Measurements from ENCODE around the gene TNNI3K. TPM values are rescaled to one million over a fixed set of nuclear protein-coding genes. Genes with fewer than 3 reads are reported as not detected.

The TNNI3K gene
- total RNA-seq, 1 experiment from 2014 or later, result not detected

DNA sequence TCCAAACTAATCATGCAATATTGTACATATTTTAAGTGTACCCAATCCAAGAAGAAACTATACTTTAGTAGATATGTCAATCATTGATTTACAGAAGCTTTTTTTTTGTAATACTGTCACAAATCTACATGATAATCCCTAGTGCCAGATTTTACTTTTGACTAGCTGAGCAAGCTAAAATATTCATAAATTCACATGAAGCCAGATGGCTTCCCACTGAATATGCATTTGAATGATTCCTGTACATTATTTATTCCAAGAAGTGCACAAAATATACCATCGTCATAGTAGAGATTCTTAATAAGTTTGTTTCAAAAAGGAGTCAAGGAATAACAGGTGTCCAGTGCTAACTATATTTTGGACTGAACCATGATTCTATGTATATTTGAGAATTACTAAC is 20.0 kb upstream of the TNNI3K start:
- no peak overlapping the region for H3K27ac ChIP-seq (ENCODE audit: insufficient read length, low read depth, low read length)
- H3K27me3 ChIP-seq (ENCODE audit: insufficient read depth, low read length), result no peaks in the 10 kb centered on the region
- WGBS (ENCODE audit: extremely low coverage, insufficient read length, low lambda C conversion rate), result no CpG with 5 or more reads among the region's 1 CpG
- Mint-ChIP-seq H3K4me1 (peaks cover 0 to 7% of the 10 kb centered on the region in 2 experiments; a peak in 2 of 4 replicates), H3K27ac (no peak overlapping the region), H3K27me3 (ENCODE audit: low read depth) (no peaks in the 10 kb centered on the region), H3K9me3 (no peaks in the 10 kb centered on the region; a peak in 2 of 5 replicates), H3K36me3 (ENCODE audit: insufficient read depth in 1 of 3, low read depth in 3 of 3) (no peaks in the 10 kb centered on the region), H3K4me3 (no peak overlapping the region)
- no peak overlapping the region for H3K56ac ChIP-seq (ENCODE audit: insufficient read length, low read depth, low read length)
- H3T11ph ChIP-seq (ENCODE audit: low read length), result no peak overlapping the region
- H4K8ac ChIP-seq (replicated peaks; ENCODE audit: insufficient read length, low read depth, low read length), result no peak overlapping the region
- no peak overlapping the region for H2BK20ac ChIP-seq (ENCODE audit: low read depth, low read length, poor library complexity, severe bottlenecking)
- H2BK15ac ChIP-seq (ENCODE audit: low read depth, low read length), result no peak overlapping the region
- no peak overlapping the region for H3K4ac ChIP-seq (ENCODE audit: low read depth, low read length)
- no peak overlapping the region for H4K91ac ChIP-seq (ENCODE audit: insufficient read length, low read depth, low read length)
- no peak overlapping the region for H3K14ac ChIP-seq (ENCODE audit: insufficient read depth, low read length)
- H2BK120ac ChIP-seq (ENCODE audit: low read depth, low read length, poor library complexity, severe bottlenecking), result no peak overlapping the region
- no peak overlapping the region for H4K5ac ChIP-seq (ENCODE audit: insufficient read length, low read depth, low read length)
- TF ChIP-seq, protein P1, sequence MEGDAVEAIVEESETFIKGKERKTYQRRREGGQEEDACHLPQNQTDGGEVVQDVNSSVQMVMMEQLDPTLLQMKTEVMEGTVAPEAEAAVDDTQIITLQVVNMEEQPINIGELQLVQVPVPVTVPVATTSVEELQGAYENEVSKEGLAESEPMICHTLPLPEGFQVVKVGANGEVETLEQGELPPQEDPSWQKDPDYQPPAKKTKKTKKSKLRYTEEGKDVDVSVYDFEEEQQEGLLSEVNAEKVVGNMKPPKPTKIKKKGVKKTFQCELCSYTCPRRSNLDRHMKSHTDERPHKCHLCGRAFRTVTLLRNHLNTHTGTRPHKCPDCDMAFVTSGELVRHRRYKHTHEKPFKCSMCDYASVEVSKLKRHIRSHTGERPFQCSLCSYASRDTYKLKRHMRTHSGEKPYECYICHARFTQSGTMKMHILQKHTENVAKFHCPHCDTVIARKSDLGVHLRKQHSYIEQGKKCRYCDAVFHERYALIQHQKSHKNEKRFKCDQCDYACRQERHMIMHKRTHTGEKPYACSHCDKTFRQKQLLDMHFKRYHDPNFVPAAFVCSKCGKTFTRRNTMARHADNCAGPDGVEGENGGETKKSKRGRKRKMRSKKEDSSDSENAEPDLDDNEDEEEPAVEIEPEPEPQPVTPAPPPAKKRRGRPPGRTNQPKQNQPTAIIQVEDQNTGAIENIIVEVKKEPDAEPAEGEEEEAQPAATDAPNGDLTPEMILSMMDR (conservative IDR thresholded peaks at IDR 0.05), result no peak
- no peaks in the 10 kb centered on the region for H3K4me1 ChIP-seq (ENCODE audit: insufficient read depth, low read length)
- no peak overlapping the region for H3K9ac ChIP-seq (ENCODE audit: extremely low read depth, insufficient read length, low read length)
- no peak overlapping the region for H2BK5ac ChIP-seq (ENCODE audit: insufficient read length, low read length)
- H3K79me2 ChIP-seq (ENCODE audit: insufficient read depth, low read length), result no peaks in the 10 kb centered on the region
- H3K18ac ChIP-seq (ENCODE audit: insufficient read length, low read depth, low read length), result no peak overlapping the region
- no peaks in the 10 kb centered on the region for H3K9me3 ChIP-seq (ENCODE audit: control insufficient read depth, low read depth, low read length)
- no peak overlapping the region for H3K23ac ChIP-seq (ENCODE audit: insufficient read length, low read depth, low read length)
- H3K79me1 ChIP-seq (ENCODE audit: insufficient read depth, low read depth, low read length, poor library complexity, severe bottlenecking), result no peaks in the 10 kb centered on the region
- no peaks in the 10 kb centered on the region for H4K20me1 ChIP-seq (ENCODE audit: control insufficient read depth, insufficient read depth, insufficient read length)
- H3K4me2 ChIP-seq (ENCODE audit: insufficient read depth, insufficient read length, low read length), result no peak overlapping the region
- H2AFZ ChIP-seq (ENCODE audit: low read length), result no peak overlapping the region
- no peaks in the 10 kb centered on the region for H3K23me2 ChIP-seq (ENCODE audit: insufficient read length, low read depth, low read length, poor library complexity, severe bottlenecking)
- no peak overlapping the region for H2AK5ac ChIP-seq (ENCODE audit: insufficient read length, low read length)
- no peak for DNase-seq
- H2BK12ac ChIP-seq (ENCODE audit: insufficient read length, low read depth, low read length), result no peak overlapping the region
